Activated B cell treated with CpG ODN at 0.5 μM for 24 hours (primary cell): ENCODE data around the gene MARS2. TPM values are rescaled to one million over a fixed set of nuclear protein-coding genes. Genes with fewer than 3 reads are reported as not detected.
"Not testable (repeated sequence)": the region's sequence is repeated elsewhere in the genome, so short reads cannot be mapped to it uniquely, and the experiment has no call there.

Source experiments
- ATAC-seq: fragments of 200-7000 bp; cut with Tn5 transposase; one replicate; pipeline ENCODE4 v1.10.0; 2021; ENCODE audit warnings: low read depth, mild to moderate bottlenecking, moderate library complexity
- CTCF ChIA-PET: fragments of 350-600 bp; sonication (Branson Sonifier 250); formaldehyde crosslinking; loops from one replicate; lab custom pipeline; 2021; ENCODE audit warnings: antibody characterized with exemption; lab: Charles Lee
- POLR2A ChIA-PET: fragments of 350-600 bp; sonication (Branson Sonifier 250); formaldehyde crosslinking; loops from one replicate; lab custom pipeline; 2021; ENCODE audit warnings: antibody characterized with exemption; lab: Charles Lee
- DNase-seq: peaks from one replicate; pipeline ENCODE4 v3.0.0; 2022
- H3K27ac Mint-ChIP-seq: one replicate; pipeline ENCODE4 v1.8.0; 2020; ENCODE audit warnings: mixed read lengths
- H3K27me3 Mint-ChIP-seq: one replicate; pipeline ENCODE4 v1.8.0; 2021; ENCODE audit warnings: mixed read lengths
- H3K36me3 Mint-ChIP-seq: one replicate; pipeline ENCODE4 v1.8.0; 2021; ENCODE audit warnings: low read depth, mixed read lengths
- H3K4me1 Mint-ChIP-seq: one replicate; pipeline ENCODE4 v1.8.0; 2021; ENCODE audit warnings: mixed read lengths
- H3K4me3 Mint-ChIP-seq: one replicate; pipeline ENCODE4 v1.8.0; 2020; ENCODE audit warnings: mild to moderate bottlenecking, mixed read lengths
- H3K9me3 Mint-ChIP-seq: one replicate; pipeline ENCODE4 v1.8.0; 2020; ENCODE audit warnings: mixed read lengths
- CTCF ChIP-seq: fragments of 200-600 bp; IDR thresholded peaks from one replicate; pipeline ENCODE4 v1.8.0; 2022; ENCODE audit warnings: antibody characterized with exemption, mild to moderate bottlenecking
- intact Hi-C: fragments of 100-400 bp; cut with micrococcal nuclease; formaldehyde crosslinking; loops from one replicate; pipeline ENCODE4 v1.15.1; 2024
- total RNA-seq: library from RNA; stranded (reverse); gene quantifications from 2 replicates; pipeline ENCODE4 v1.2.3, GENCODE V29; 2022

Gene MARS2
- total RNA-seq, 1 donor from 2014 or later: 15.4 TPM

GRCh38 chr2:197674591-197674990 is 30.6 kb upstream of the MARS2 start:
- Mint-ChIP-seq H3K27me3 (peaks cover 23% of the 10 kb centered on the region), H3K4me1 (no peaks in the 10 kb centered on the region), H3K36me3 (no peaks in the 10 kb centered on the region), H3K9me3 (no peaks in the 10 kb centered on the region), H3K4me3 (no peak overlapping the region), H3K27ac (no peak overlapping the region)
- ATAC-seq (no peak), DNase-seq (no peak)
- intact Hi-C loops: no loop called here
- ChIA-PET CTCF (no interaction called here), POLR2A (interaction anchor here (0.7 kb wide), 1 partner anchor 239 kb away, joined by 3 read pairs; the partner anchor contains the start of gene SF3B1)
- TF ChIP-seq CTCF: no peak

DNA sequence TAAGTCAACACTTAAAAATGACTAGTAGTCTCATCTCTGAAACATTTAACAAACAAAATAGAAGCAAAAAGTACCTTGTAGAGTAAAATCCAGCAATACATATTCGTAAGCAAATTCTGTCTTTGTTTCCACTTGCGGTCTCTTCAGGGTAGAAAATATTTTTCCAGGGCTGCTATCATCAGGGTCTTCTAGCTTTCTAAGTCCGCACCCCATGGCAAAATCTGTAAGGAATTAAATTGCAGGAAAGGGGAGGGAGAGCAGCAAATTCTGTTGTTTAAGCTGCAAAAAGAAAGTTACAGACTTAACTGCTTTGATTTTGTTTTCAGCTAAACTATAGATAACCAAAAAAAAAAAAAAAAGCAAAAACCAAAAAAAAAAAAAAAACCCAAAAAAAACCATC is 29.9 kb upstream of the MARS2 start, which contains the start of gene RFTN2:
Gene RFTN2, minus strand, starts transcription at position 342 of the 400 bp plus-strand sequence. Its CDS starts 129 bp downstream, at position 213.
- Mint-ChIP-seq H3K27ac (no peak within 1 kb of the TSS), H3K27me3 (peaks cover 23% of the 10 kb centered on the region), H3K9me3 (no peaks in the 10 kb centered on the region), H3K36me3 (no peaks in the 10 kb centered on the region), H3K4me3 (no peak within 1 kb of the TSS), H3K4me1 (no peaks in the 10 kb centered on the region)
- CTCF ChIA-PET: no interaction called here
- POLR2A ChIA-PET: no interaction called here
- no peak for ATAC-seq
- TF ChIP-seq CTCF: no peak
- intact Hi-C loops: no loop called here
- no peak for DNase-seq

DNA sequence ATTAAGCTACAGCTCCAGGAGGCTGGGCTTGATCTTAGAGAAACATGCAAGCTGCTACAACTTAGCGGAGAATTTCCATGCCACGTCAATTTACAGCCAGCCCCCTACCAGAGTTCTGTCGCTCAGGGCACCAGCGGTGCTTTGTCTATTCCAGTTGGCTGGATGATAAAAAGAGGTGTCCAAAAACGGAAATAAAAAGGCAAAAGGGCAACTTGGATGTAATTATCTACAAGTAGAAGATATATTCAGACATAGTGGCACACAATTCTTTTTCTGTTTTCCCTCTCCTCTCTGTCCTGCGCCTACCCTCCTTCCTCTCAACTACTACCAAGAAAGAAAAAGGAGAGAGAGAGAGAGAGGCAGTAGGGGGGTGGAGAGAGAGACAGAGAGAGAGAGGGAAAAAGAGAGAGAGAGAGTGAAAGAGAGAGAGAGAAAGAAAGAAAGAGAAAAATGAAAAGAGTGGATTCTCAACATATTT is 29.4 kb upstream of the MARS2 start:
- Mint-ChIP-seq H3K4me1 (no peaks in the 10 kb centered on the region), H3K27ac (no peak overlapping the region), H3K27me3 (peaks cover 23% of the 10 kb centered on the region), H3K36me3 (no peaks in the 10 kb centered on the region), H3K4me3 (no peak overlapping the region), H3K9me3 (no peaks in the 10 kb centered on the region)
- TF ChIP-seq CTCF: no peak
- ChIA-PET CTCF (no interaction called here), POLR2A (no interaction called here)
- DNase-seq: no peak
- ATAC-seq: no peak
- intact Hi-C loops: no loop called here

- H3K4me1 Mint-ChIP-seq: no peaks in the 10 kb centered on the region
- no peak for DNase-seq
- CTCF ChIA-PET: no interaction called here
Observed at GRCh38 chr2:197677056-197677455, 28.1 kb upstream of the MARS2 start.

GRCh38 chr2:197677483-197677882 is 27.7 kb upstream of the MARS2 start:
- no peak for TF ChIP-seq CTCF
- ChIA-PET CTCF (no interaction called here), POLR2A (no interaction called here)
- no peaks in the 10 kb centered on the region for H3K36me3 Mint-ChIP-seq
- intact Hi-C loops: no loop called here
- no peaks in the 10 kb centered on the region for H3K9me3 Mint-ChIP-seq
- ATAC-seq: no peak
- H3K27me3 Mint-ChIP-seq: peaks cover 13% of the 10 kb centered on the region
- no peaks in the 10 kb centered on the region for H3K4me1 Mint-ChIP-seq
- no peak overlapping the region for H3K4me3 Mint-ChIP-seq
- no peak for DNase-seq
- no peak overlapping the region for H3K27ac Mint-ChIP-seq

More at GRCh38 chr2:197677056-197677455, 28.1 kb upstream of the MARS2 start:
- no peak for ATAC-seq
- Mint-ChIP-seq H3K9me3 (no peaks in the 10 kb centered on the region), H3K36me3 (no peaks in the 10 kb centered on the region), H3K27me3 (peaks cover 16% of the 10 kb centered on the region), H3K27ac (no peak overlapping the region), H3K4me3 (no peak overlapping the region)
- intact Hi-C loops: no loop called here
- POLR2A ChIA-PET: no interaction called here
- TF ChIP-seq CTCF: no peak

GRCh38 chr2:197695206-197695605 is 10.0 kb upstream of the MARS2 start:
- POLR2A ChIA-PET, DNase-seq, H3K27ac Mint-ChIP-seq, intact Hi-C loops, H3K4me3 Mint-ChIP-seq, H3K4me1 Mint-ChIP-seq, CTCF ChIA-PET, ATAC-seq, H3K27me3 Mint-ChIP-seq, H3K36me3 Mint-ChIP-seq, H3K9me3 Mint-ChIP-seq: not testable (repeated sequence)

- DNase-seq, H3K4me1 Mint-ChIP-seq, POLR2A ChIA-PET, H3K36me3 Mint-ChIP-seq, H3K4me3 Mint-ChIP-seq, H3K9me3 Mint-ChIP-seq, ATAC-seq, H3K27ac Mint-ChIP-seq, intact Hi-C loops, CTCF ChIA-PET, H3K27me3 Mint-ChIP-seq: not testable (repeated sequence)
Observed at GRCh38 chr2:197695971-197696370, 9.2 kb upstream of the MARS2 start.

GRCh38 chr2:197696571-197696970 is 8.6 kb upstream of the MARS2 start:
- CTCF ChIA-PET, H3K4me3 Mint-ChIP-seq, POLR2A ChIA-PET, ATAC-seq, H3K9me3 Mint-ChIP-seq, H3K4me1 Mint-ChIP-seq, H3K36me3 Mint-ChIP-seq, DNase-seq, H3K27me3 Mint-ChIP-seq, intact Hi-C loops, H3K27ac Mint-ChIP-seq: not testable (repeated sequence)
